Glomerular visceral epithelial cell (primary cell): ENCODE data around the gene TTLL11.

ENCODE experiments used
- DNase-seq: peaks from one replicate; pipeline ENCODE4 v3.0.0-alpha.2; 2016; ENCODE audit errors: extremely low spot score

TTLL11 gene, protein sequence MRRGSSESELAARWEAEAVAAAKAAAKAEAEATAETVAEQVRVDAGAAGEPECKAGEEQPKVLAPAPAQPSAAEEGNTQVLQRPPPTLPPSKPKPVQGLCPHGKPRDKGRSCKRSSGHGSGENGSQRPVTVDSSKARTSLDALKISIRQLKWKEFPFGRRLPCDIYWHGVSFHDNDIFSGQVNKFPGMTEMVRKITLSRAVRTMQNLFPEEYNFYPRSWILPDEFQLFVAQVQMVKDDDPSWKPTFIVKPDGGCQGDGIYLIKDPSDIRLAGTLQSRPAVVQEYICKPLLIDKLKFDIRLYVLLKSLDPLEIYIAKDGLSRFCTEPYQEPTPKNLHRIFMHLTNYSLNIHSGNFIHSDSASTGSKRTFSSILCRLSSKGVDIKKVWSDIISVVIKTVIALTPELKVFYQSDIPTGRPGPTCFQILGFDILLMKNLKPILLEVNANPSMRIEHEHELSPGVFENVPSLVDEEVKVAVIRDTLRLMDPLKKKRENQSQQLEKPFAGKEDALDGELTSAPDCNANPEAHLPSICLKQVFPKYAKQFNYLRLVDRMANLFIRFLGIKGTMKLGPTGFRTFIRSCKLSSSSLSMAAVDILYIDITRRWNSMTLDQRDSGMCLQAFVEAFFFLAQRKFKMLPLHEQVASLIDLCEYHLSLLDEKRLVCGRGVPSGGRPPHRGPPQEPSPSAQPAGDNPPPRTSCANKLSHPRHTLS

DNA sequence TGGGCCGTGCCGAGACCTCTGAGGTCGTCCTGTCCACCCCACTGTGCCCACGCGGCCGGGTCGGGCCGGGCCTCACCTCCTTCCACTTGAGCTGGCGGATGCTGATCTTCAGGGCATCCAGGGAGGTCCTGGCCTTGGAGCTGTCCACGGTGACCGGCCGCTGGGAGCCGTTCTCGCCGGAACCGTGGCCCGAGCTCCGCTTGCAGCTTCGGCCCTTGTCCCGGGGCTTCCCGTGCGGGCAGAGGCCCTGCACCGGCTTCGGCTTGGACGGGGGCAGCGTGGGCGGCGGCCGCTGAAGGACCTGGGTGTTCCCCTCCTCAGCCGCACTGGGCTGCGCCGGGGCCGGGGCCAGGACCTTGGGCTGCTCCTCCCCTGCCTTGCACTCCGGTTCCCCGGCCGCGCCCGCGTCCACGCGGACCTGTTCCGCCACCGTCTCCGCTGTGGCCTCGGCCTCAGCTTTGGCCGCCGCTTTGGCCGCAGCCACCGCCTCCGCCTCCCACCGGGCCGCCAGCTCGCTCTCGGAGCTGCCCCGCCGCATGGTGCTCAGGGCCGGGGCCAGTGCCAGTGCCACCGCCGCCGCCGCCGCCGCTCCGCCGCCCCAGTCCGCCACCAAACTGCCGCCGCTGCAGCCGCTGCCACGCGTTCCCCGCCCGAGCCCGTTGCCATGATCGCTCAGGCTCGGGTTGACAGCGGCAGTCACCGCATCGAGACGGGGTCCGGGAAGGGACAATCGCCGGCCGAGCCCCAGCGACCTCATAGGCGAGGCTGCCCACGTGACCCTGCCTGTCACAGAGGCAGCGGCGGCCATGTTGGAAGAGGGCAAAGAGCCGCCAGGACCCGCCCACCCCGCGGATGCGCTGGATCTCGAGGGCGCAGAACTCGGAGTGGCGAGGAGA, at the start of gene TTLL11:
Gene TTLL11 (minus strand): TSS at position 698 of the 896 bp plus-strand sequence. CDS start 160 bp downstream, at position 538.
- peak; percentile 91 for DNase-seq

- DNase-seq = no peak
Measured at GRCh38 chr9:122141671-122142070, 48.6 kb upstream of the TTLL11 start.

GRCh38 chr9:122140368-122141193, 47.5 kb upstream of the TTLL11 start:
- DNase-seq = no peak

GRCh38 chr9:122138560-122139268, 45.6 kb upstream of the TTLL11 start:
- DNase-seq = no peak

- no peak for DNase-seq
Measured at GRCh38 chr9:122135529-122135859, 42.4 kb upstream of the TTLL11 start.

DNA sequence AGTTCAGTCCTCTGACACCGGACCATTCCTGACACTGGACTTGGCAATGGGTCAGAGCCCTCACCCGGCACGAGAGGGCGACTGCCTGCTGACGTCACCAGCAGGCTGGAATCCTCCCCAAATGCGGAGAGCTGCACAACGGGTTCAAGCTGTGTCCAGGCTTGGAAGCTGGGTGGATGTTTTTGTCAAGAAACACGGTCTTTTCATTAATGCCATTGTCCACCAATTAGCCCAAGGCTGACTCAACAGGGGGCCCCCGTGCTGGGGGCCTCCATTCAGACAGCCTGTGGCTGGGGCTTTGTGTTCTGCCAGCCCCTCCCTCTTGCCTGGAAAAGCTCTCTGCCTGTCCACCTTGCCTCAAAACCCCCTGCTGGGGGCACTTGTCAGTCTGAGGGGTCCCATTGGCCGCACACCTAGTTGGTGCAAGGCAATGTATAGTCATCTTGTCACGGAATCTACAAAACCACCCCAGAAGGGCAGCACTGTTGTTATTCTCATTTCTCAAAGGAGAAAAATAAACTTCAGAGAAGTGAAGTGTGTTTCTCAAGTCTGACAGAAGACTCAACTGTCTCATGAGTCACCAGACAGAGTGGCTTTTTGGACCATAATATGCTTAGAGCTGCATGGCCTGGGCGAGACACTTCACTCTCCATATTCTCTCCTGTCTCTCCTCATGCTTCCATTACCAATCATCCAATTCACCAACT, 41.9 kb upstream of the TTLL11 start:
- DNase-seq = no peak

DNA sequence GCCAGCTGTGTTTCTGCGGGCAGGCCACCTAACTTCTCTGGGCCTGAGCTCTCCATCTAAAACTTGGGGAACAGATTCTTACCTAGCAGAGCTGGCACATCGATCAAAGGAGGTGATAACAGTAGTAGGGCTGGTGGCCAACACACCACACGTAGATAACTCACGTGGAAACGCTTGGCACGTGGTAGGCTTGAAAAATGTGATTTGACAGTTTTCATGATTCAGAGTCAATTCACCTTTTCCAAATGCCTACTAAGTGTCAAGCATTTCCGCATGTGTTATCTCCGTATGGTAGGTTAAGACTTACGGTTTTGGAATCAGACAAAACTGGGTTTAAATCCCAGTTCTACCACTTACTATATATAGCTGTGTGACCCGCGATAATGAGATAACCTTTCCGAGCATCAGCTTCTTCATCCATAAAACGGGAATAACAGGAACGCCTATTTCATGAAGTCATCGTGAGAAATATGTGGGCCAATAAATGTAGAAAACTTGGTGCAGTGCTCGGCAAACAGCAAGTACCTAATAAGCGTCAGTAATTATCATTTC, 41.0 kb upstream of the TTLL11 start:
- DNase-seq = no peak

DNA sequence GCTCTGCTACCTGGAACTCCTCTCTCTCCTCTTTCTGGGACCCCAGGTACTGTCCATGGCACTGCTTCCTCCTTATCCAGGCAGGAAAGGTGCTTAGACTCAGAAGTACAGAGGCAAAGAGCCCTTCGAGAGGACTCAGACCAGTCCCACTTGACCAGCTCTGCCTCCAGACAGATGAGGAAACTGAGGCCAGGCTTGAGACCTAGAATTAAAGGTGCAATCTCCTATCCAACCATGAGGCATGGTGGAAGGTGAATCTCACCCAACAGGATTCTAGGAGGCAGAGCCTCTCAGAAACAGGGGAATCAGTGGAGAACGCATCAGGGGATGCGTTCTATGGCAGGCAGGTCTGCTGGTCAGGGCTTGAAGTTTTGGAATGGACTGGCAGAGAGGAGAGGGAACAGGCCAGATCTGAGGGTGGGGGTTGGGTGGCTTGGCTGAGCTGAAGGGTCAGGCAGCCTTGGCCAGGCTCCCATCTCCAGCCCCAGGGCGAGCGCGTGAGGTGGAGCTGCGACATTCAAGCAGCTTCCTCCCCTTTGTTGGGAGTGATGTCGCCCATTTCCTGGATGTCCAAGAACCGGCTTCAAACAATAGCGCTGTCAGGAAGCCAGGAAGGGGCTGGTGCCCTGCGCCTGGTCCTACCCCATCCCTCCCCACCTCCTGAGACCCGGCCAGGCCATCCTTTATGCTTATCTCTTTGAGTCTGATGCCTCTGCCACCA, 40.3 kb upstream of the TTLL11 start:
- no peak for DNase-seq

DNA sequence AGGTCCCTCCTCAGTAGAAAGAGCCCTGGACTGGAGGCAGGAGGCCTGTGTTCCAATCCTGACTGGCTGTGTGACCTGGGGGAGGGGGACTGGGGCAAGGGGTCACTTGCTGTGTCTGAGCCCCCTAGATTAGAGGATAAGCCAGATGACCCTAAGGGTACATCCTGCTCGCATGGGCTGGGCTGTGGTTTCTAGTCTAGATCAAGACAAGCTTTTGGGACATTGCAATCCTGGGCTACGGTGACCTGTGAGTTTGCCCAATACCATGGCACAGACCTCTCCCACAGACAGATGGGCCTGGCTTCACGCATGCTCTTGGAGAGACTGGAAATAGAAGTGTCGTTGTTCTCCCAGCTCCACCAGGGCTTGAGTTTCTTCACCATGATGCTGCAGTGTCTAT, 39.4 kb upstream of the TTLL11 start:
- no peak for DNase-seq

DNA sequence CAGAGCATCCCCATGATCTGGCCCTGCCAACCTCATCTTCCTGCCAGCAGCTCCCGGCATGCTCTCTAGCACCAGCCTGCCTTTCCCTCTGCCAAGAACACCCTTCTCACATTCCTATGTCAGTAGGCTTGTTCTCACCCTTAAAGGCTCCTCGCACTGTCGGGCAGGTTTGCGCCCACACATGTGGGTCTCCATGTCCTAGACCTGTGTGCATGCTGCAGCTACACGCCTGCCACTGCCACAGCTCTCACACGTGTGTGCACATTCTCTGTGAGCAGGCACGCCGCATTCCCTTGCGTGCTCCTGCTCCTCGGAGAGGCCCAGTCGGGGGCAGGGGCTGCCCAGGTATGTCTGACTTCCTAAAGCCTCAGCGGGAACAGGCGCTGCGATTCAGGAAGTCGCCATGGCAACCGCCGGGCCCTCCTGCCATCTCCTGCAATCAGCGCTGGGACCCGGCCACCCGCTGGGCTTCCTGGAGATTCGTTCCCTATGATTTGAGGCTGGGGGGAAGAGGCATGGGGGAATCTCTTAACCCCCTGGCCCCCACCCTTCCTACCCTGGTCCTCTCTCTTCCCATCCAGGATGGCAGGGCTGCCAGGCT, 38.4 kb upstream of the TTLL11 start:
- no peak for DNase-seq

DNA sequence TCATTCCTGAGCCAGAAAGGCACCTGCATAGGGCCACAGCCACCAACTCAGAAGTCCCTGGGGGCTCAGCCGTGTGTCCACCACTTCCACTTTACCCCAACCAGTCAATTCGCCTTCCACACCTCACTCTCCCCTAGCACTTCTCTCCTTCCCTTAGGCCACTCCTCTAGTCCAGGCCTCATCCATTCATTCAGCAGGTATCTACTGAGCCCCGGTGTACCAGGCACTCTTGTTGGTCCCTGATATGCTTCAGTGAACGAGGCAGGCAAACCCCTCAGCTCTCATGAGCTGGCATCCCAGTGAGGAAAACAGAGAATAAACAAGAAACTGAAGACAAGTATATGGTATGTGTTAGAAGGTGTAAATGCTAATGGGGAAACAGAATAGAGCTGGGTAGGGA, 37.7 kb upstream of the TTLL11 start:
- DNase-seq = no peak

- no peak for DNase-seq
Measured at GRCh38 chr9:122129969-122130368, 36.9 kb upstream of the TTLL11 start.

DNA sequence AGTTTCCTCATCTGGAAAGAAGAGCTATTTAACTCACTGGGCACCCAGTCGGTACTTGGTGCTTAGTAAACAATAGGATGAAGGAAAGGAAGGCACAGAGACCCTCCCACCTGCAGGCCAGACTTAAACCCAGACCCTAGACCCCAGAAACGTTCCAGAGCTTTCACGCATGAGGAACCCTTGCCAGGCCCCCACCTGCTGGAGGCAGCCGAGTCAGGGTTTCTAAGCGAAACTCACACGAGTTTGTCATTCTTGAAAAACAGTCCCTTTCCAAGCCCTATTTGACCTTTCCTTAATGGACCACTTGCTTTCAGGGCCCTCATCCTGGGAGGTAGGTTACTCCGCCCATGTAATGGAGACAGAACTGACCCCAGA, 35.8 kb upstream of the TTLL11 start:
- DNase-seq = no peak

- DNase-seq = no peak
Measured at GRCh38 chr9:122128007-122128968, 35.2 kb upstream of the TTLL11 start.

DNA sequence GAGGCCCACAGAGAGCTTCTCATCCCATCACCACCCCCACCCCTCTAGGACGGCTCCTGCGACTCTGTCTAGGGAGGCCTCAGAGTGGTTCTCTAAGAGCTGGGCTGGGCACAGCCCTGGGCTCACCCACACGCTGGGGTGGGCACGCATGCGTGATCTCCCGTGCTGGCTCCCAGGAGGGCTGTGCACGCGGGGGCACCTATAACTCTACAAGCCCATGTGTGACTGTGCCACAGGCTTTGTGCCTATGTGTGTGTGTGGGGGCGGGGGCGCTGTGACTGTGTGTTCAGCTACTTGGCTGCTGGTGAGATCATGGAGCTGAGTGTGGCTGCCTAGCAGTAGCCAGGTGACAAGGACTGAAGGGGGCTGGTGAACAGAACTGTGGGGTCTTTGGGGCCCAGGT, 34.3 kb upstream of the TTLL11 start:
- no peak for DNase-seq

- DNase-seq = peak; percentile 56
Measured at GRCh38 chr9:122126331-122127261, 33.5 kb upstream of the TTLL11 start.
